SK-N-SH treated with all-trans-retinoic acid at 6 μM for 48 hours (cell line): ENCODE data around the gene CMIP.
A peak's percentile ranks its signal among the peaks of the same experiment; 100 is the strongest.

Experiments used
- ATAC-seq: fragments of 200-7000 bp; cut with Tn5 transposase; 3 replicates; pipeline ENCODE4 v1.9.1; 2020; ENCODE audit warnings: mild to moderate bottlenecking, moderate library complexity
- BACH2 ChIP-seq: fragments of 250-450 bp; sonication (Bioruptor Pico); IDR thresholded peaks from 2 replicates; pipeline ENCODE4 v1.9.0; 2021; ENCODE audit warnings: mild to moderate bottlenecking, borderline replicate concordance
- CSDC2 ChIP-seq: fragments of 250-450 bp; sonication (Bioruptor Pico); IDR thresholded peaks from 2 replicates; pipeline ENCODE4 v1.5.0; 2020; ENCODE audit warnings: mild to moderate bottlenecking, moderate library complexity
- ESRRG ChIP-seq: fragments of 250-450 bp; sonication (Bioruptor Pico); IDR thresholded peaks from 2 replicates; pipeline ENCODE4 v1.6.1; 2021; ENCODE audit warnings: mild to moderate bottlenecking
- GLIS3 ChIP-seq: fragments of 250-450 bp; sonication (Bioruptor Pico); IDR thresholded peaks from 2 replicates; pipeline ENCODE4 v1.5.0; 2020; ENCODE audit warnings: mild to moderate bottlenecking, moderate library complexity
- ISL1 ChIP-seq: fragments of 250-450 bp; sonication (Bioruptor Pico); IDR thresholded peaks from 2 replicates; pipeline ENCODE4 v2.1.2; 2022; ENCODE audit warnings: mild to moderate bottlenecking, moderate library complexity
- OSR1 ChIP-seq: fragments of 250-450 bp; sonication (Bioruptor Pico); IDR thresholded peaks from 2 replicates; pipeline ENCODE4 v1.8.0; 2022; ENCODE audit warnings: moderate library complexity, mild to moderate bottlenecking, inconsistent platforms
- PPARA ChIP-seq: fragments of 250-450 bp; sonication (Bioruptor Pico); IDR thresholded peaks from 2 replicates; pipeline ENCODE4 v1.5.0; 2020; ENCODE audit warnings: mild to moderate bottlenecking, borderline replicate concordance
- RARB ChIP-seq: fragments of 250-450 bp; sonication (Bioruptor Pico); IDR thresholded peaks from 2 replicates; pipeline ENCODE4 v1.8.0; 2021; ENCODE audit warnings: mild to moderate bottlenecking, moderate library complexity
- SNAI2 ChIP-seq: fragments of 250-450 bp; sonication (Bioruptor Pico); IDR thresholded peaks from 2 replicates; pipeline ENCODE4 v1.5.0; 2020; ENCODE audit warnings: mild to moderate bottlenecking, moderate library complexity
- TCF4 ChIP-seq: fragments of 250-450 bp; sonication (Bioruptor Pico); IDR thresholded peaks from 2 replicates; pipeline ENCODE4 v1.8.0; 2021; ENCODE audit warnings: mild to moderate bottlenecking, moderate library complexity, borderline replicate concordance
- TOX ChIP-seq: fragments of 250-450 bp; sonication (Bioruptor Pico); IDR thresholded peaks from 2 replicates; pipeline ENCODE4 v1.8.0; 2021; ENCODE audit warnings: mild to moderate bottlenecking, moderate library complexity, borderline replicate concordance
- ZC3H10 ChIP-seq: fragments of 250-450 bp; sonication (Bioruptor Pico); IDR thresholded peaks from 2 replicates; pipeline ENCODE4 v1.5.1; 2021; ENCODE audit warnings: mild to moderate bottlenecking, moderate library complexity
- ZFP3 ChIP-seq: fragments of 250-450 bp; sonication (Bioruptor Pico); IDR thresholded peaks from 2 replicates; pipeline ENCODE4 v1.5.0; 2020; ENCODE audit warnings: mild to moderate bottlenecking, moderate library complexity
- ZFP30 ChIP-seq: fragments of 450-650 bp; formaldehyde crosslinking; IDR thresholded peaks from 2 replicates; pipeline ENCODE4 v1.5.0; 2022; ENCODE audit warnings: mild to moderate bottlenecking, moderate library complexity
- ZNF565 ChIP-seq: fragments of 450-650 bp; formaldehyde crosslinking; conservative IDR thresholded peaks from 2 replicates; pipeline ENCODE4 v1.5.0; 2020; ENCODE audit warnings: low read depth, mild to moderate bottlenecking, moderate library complexity
- ZNF70 ChIP-seq: fragments of 450-650 bp; formaldehyde crosslinking; IDR thresholded peaks from 2 replicates; pipeline ENCODE4 v1.5.0; 2020; ENCODE audit warnings: mild to moderate bottlenecking, moderate library complexity
- ZNF8 ChIP-seq: fragments of 450-650 bp; formaldehyde crosslinking; IDR thresholded peaks from 2 replicates; pipeline ENCODE4 v1.5.0; 2020; ENCODE audit warnings: mild to moderate bottlenecking, moderate library complexity
- TF ChIP-seq, protein P1 (sequence below): fragments of 250-450 bp; sonication (Bioruptor Pico); IDR thresholded peaks from 2 replicates; pipeline ENCODE4 v1.5.1; 2020; ENCODE audit warnings: low read depth, mild to moderate bottlenecking, moderate library complexity
- TF ChIP-seq, protein P2 (sequence below): fragments of 250-450 bp; sonication (Bioruptor Pico); IDR thresholded peaks from 2 replicates; pipeline ENCODE4 v1.8.0; 2021; ENCODE audit warnings: low read depth, mild to moderate bottlenecking, moderate library complexity, borderline replicate concordance
- TF ChIP-seq, protein P3 (sequence below): fragments of 250-450 bp; sonication (Bioruptor Pico); IDR thresholded peaks from 2 replicates; pipeline ENCODE4 v1.5.0; 2020; ENCODE audit warnings: mild to moderate bottlenecking, moderate library complexity
- TF ChIP-seq, protein P4 (sequence below): fragments of 250-450 bp; sonication (Bioruptor Pico); IDR thresholded peaks from 2 replicates; pipeline ENCODE4 v1.5.1; 2021; ENCODE audit warnings: mild to moderate bottlenecking, moderate library complexity

Gene CMIP

DNA sequence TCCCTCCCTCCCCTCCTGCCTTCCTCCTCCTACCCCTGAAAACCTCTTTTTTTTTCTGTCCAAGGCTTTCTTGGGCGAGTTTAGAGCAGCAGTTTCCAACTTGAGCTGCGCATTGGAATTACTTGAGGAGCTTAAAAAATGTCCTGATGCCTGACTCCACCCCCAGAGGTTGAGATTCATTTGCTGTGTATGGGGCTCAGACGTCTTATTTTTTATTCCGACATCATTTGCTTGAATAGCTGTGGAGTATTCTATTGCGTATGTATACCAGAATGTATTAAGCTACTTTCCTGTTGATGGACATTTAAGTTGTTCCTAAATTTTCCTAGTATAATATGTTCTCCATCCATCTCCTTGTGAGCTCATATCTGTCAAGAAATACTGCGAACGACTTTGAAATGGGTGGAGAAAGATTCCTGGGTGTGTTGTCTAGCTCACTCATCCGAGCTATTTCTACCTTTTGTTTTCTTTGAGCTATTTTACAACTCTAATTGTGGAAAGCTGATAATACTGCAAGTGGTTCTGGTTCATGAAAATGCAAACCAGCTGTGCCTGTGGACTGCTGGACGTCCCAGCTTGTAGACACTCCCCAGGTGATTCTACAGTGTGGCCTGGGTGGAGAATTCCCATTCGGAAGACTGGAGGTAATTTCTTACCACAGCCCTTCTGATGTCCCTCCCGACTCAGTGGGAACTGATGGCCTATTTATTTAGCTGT is 40.5 kb downstream of the CMIP start:
- ATAC-seq, result no peak; the same call in 2 of the 3 replicates
- no peak for TF ChIP-seq ZFP30 (CRISPR knock-in tag)
- TF ChIP-seq TCF4, result peak; percentile 85
- TF ChIP-seq, all 23 proteins: peak for 1

DNA sequence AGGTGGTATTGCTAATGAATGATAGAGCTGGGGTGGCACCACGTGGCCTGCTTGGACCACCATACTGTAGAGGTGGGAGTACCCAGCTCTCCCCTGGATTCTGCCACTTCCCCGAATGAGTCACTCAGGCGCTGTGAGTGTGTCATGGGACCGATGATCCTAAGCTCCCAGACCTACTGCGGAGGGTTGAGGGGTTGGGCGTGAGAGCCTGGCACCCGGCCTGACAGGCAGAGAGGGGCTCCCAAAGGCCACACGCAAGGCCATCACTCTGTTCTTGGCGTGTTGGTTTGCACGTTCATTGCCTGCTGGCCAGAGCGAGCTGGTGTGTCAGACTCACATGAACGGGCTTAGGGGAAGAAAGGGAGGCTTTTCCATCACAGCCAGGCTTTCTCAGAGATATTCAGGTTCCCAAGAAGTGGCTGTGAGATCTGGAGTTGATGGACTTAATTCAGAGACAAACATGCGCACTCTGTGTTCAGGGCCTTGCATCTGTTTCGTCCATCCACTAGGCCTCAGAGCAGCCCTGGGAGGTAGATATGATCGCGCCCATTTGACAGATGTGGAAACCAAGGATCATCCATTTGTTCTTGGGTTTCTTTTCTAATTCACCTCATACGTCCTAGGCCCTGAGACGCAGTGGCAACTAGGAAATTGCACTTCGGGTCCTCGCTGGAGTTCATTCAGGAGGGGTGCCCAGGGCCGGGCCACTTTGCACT is 41.4 kb downstream of the CMIP start:
- ATAC-seq, result no peak
- no peak for TF ChIP-seq ZFP3 (CRISPR knock-in tag)
- TF ChIP-seq ZNF8 (CRISPR knock-in tag), result no peak
- TF ChIP-seq, protein P1, sequence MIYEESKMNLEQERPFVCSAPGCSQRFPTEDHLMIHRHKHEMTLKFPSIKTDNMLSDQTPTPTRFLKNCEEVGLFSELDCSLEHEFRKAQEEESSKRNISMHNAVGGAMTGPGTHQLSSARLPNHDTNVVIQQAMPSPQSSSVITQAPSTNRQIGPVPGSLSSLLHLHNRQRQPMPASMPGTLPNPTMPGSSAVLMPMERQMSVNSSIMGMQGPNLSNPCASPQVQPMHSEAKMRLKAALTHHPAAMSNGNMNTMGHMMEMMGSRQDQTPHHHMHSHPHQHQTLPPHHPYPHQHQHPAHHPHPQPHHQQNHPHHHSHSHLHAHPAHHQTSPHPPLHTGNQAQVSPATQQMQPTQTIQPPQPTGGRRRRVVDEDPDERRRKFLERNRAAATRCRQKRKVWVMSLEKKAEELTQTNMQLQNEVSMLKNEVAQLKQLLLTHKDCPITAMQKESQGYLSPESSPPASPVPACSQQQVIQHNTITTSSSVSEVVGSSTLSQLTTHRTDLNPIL (CRISPR knock-in tag), result no peak
- no peak for TF ChIP-seq PPARA (CRISPR knock-in tag)
- no peak for TF ChIP-seq ISL1 (CRISPR knock-in tag)
- no peak for TF ChIP-seq TOX (CRISPR knock-in tag)
- TF ChIP-seq SNAI2 (CRISPR knock-in tag), result no peak
- TF ChIP-seq, protein P2, sequence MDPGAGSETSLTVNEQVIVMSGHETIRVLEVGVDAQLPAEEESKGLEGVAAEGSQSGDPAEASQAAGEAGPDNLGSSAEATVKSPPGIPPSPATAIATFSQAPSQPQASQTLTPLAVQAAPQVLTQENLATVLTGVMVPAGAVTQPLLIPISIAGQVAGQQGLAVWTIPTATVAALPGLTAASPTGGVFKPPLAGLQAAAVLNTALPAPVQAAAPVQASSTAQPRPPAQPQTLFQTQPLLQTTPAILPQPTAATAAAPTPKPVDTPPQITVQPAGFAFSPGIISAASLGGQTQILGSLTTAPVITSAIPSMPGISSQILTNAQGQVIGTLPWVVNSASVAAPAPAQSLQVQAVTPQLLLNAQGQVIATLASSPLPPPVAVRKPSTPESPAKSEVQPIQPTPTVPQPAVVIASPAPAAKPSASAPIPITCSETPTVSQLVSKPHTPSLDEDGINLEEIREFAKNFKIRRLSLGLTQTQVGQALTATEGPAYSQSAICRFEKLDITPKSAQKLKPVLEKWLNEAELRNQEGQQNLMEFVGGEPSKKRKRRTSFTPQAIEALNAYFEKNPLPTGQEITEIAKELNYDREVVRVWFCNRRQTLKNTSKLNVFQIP (CRISPR knock-in tag), result no peak
- TF ChIP-seq BACH2 (CRISPR knock-in tag), result no peak
- no peak for TF ChIP-seq CSDC2 (CRISPR knock-in tag)
- TF ChIP-seq ZNF70 (CRISPR knock-in tag), result no peak
- no peak for TF ChIP-seq GLIS3 (CRISPR knock-in tag)
- no peak for TF ChIP-seq ZC3H10 (CRISPR knock-in tag)

DNA sequence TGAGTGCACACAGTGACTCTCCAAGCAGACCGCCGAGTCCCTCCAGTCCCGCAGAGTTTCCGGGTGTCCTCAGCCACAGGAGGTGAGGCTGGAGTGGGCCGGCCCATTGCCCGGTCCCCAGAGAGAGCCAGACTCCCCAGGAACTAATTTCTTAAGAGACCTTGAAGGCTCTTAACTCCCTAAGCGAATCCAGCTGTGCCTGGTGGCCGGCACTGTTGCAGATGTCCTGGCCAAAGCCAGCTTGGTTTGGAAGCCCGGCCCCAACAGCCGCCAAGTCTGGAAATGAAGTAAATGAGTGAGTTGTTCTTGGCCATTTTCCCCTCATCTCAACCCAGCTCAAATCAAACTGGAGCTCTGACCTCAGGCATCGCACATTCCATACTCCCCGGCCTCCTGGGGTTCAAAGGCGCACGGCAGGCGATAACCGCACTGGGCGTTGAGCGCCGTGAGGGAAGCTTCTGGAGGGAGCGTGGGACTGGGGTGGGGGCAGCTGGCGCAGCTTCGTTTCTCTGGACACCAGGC is 42.0 kb downstream of the CMIP start:
- peak; percentile 29; the same call in 2 of the 3 replicates for ATAC-seq
- TF ChIP-seq ESRRG (CRISPR knock-in tag), result no peak
- TF ChIP-seq TCF4, result peak; percentile 52; the same call in 1 of the 2 replicates
- TF ChIP-seq ISL1 (CRISPR knock-in tag), result no peak
- TF ChIP-seq, protein P3, sequence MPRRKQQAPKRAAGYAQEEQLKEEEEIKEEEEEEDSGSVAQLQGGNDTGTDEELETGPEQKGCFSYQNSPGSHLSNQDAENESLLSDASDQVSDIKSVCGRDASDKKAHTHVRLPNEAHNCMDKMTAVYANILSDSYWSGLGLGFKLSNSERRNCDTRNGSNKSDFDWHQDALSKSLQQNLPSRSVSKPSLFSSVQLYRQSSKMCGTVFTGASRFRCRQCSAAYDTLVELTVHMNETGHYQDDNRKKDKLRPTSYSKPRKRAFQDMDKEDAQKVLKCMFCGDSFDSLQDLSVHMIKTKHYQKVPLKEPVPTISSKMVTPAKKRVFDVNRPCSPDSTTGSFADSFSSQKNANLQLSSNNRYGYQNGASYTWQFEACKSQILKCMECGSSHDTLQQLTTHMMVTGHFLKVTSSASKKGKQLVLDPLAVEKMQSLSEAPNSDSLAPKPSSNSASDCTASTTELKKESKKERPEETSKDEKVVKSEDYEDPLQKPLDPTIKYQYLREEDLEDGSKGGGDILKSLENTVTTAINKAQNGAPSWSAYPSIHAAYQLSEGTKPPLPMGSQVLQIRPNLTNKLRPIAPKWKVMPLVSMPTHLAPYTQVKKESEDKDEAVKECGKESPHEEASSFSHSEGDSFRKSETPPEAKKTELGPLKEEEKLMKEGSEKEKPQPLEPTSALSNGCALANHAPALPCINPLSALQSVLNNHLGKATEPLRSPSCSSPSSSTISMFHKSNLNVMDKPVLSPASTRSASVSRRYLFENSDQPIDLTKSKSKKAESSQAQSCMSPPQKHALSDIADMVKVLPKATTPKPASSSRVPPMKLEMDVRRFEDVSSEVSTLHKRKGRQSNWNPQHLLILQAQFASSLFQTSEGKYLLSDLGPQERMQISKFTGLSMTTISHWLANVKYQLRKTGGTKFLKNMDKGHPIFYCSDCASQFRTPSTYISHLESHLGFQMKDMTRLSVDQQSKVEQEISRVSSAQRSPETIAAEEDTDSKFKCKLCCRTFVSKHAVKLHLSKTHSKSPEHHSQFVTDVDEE (CRISPR knock-in tag), result no peak

DNA sequence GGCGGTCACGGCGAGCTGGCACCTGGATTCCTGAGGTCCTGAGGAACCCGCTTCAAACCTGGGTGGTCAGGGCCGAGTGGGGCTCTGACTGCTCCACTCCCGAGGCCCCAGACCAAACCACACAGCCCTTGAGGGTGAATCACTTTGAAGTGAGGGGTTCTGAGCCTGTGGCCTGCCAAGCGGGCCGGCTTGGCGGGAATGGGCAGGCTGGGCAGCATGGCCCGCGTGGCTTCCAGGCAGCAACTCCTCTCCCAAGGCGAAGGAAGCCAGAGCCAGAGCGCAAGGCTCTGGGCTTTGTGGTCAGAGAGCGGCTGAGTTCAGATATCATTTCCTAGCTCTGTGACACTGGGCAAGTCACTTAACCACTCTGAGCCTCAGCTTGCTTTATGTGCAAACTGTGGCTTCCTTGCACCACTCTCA is 42.7 kb downstream of the CMIP start:
- TF ChIP-seq GLIS3 (CRISPR knock-in tag) (no peak), ZNF565 (CRISPR knock-in tag) (no peak), TOX (CRISPR knock-in tag) (no peak), ZFP3 (CRISPR knock-in tag) (no peak), ESRRG (CRISPR knock-in tag) (no peak), BACH2 (CRISPR knock-in tag) (no peak), ZNF8 (CRISPR knock-in tag) (no peak), TCF4 (no peak), OSR1 (no peak), ZFP30 (CRISPR knock-in tag) (no peak), SNAI2 (CRISPR knock-in tag) (no peak), ZNF70 (CRISPR knock-in tag) (no peak), RARB (no peak)
- TF ChIP-seq, protein P4, sequence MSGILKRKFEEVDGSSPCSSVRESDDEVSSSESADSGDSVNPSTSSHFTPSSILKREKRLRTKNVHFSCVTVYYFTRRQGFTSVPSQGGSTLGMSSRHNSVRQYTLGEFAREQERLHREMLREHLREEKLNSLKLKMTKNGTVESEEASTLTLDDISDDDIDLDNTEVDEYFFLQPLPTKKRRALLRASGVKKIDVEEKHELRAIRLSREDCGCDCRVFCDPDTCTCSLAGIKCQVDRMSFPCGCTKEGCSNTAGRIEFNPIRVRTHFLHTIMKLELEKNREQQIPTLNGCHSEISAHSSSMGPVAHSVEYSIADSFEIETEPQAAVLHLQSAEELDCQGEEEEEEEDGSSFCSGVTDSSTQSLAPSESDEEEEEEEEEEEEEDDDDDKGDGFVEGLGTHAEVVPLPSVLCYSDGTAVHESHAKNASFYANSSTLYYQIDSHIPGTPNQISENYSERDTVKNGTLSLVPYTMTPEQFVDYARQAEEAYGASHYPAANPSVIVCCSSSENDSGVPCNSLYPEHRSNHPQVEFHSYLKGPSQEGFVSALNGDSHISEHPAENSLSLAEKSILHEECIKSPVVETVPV (CRISPR knock-in tag), result no peak
- TF ChIP-seq, protein P2 (CRISPR knock-in tag), result no peak
- TF ChIP-seq, protein P1 (CRISPR knock-in tag), result no peak
- TF ChIP-seq, all 23 proteins: peak for 0
- ATAC-seq, result no peak
